Measurements from ENCODE around the gene ACVR2A. TPM values are rescaled to one million over a fixed set of nuclear protein-coding genes. Genes with fewer than 3 reads are reported as not detected.
A peak's percentile ranks its signal among the peaks of the same experiment; 100 is the strongest.

Gene ACVR2A
- total RNA-seq, 1 donor from 2014 or later = 22.9 TPM

- H3K27me3 Mint-ChIP-seq (ENCODE audit: unreplicated experiment) = no peaks in the 10 kb centered on the region
- no peak for TF ChIP-seq CTCF (IDR thresholded peaks at IDR 0.05; ENCODE audit: unreplicated experiment)
- DNase-seq (ENCODE audit: low spot score) = no peak
- H3K36me3 Mint-ChIP-seq (ENCODE audit: low read depth, unreplicated experiment) = no peaks in the 10 kb centered on the region
- H3K4me1 Mint-ChIP-seq (ENCODE audit: unreplicated experiment) = no peaks in the 10 kb centered on the region
- no peaks in the 10 kb centered on the region for H3K9me3 Mint-ChIP-seq (ENCODE audit: unreplicated experiment)
- H3K27ac Mint-ChIP-seq (ENCODE audit: unreplicated experiment) = no peak overlapping the region
- H3K4me3 Mint-ChIP-seq (ENCODE audit: unreplicated experiment) = no peak overlapping the region
These were observed 94.5 kb downstream of the ACVR2A start for GRCh38 chr2:147939313-147939712.

- no peak overlapping the region for H3K4me3 Mint-ChIP-seq (ENCODE audit: unreplicated experiment)
- H3K9me3 Mint-ChIP-seq (ENCODE audit: unreplicated experiment) = no peaks in the 10 kb centered on the region
- no peaks in the 10 kb centered on the region for H3K4me1 Mint-ChIP-seq (ENCODE audit: unreplicated experiment)
- no peak for TF ChIP-seq CTCF (IDR thresholded peaks at IDR 0.05; ENCODE audit: unreplicated experiment)
- H3K27me3 Mint-ChIP-seq (ENCODE audit: unreplicated experiment) = peaks cover 3% of the 10 kb centered on the region
- H3K36me3 Mint-ChIP-seq (ENCODE audit: low read depth, unreplicated experiment) = no peaks in the 10 kb centered on the region
- peak; percentile 13 for DNase-seq (ENCODE audit: low spot score)
- no peak overlapping the region for H3K27ac Mint-ChIP-seq (ENCODE audit: unreplicated experiment)
These were observed 100.8 kb downstream of the ACVR2A start for GRCh38 chr2:147945660-147946059.

- no peak overlapping the region for H3K27ac Mint-ChIP-seq (ENCODE audit: unreplicated experiment)
- no peaks in the 10 kb centered on the region for H3K4me1 Mint-ChIP-seq (ENCODE audit: unreplicated experiment)
- peaks cover 2% of the 10 kb centered on the region for H3K27me3 Mint-ChIP-seq (ENCODE audit: unreplicated experiment)
- no peak for DNase-seq (ENCODE audit: low spot score)
- TF ChIP-seq CTCF (IDR thresholded peaks at IDR 0.05; ENCODE audit: unreplicated experiment) = no peak
- H3K36me3 Mint-ChIP-seq (ENCODE audit: low read depth, unreplicated experiment) = no peaks in the 10 kb centered on the region
- H3K4me3 Mint-ChIP-seq (ENCODE audit: unreplicated experiment) = no peak overlapping the region
- no peaks in the 10 kb centered on the region for H3K9me3 Mint-ChIP-seq (ENCODE audit: unreplicated experiment)
These were observed 107.3 kb downstream of the ACVR2A start for GRCh38 chr2:147952118-147952517.

- Mint-ChIP-seq H3K4me3 (ENCODE audit: unreplicated experiment) (no peak overlapping the region), H3K4me1 (ENCODE audit: unreplicated experiment) (peaks cover 3% of the 10 kb centered on the region), H3K27ac (ENCODE audit: unreplicated experiment) (no peak overlapping the region), H3K36me3 (ENCODE audit: low read depth, unreplicated experiment) (peaks cover 7% of the 10 kb centered on the region), H3K27me3 (ENCODE audit: unreplicated experiment) (peaks cover 2% of the 10 kb centered on the region), H3K9me3 (ENCODE audit: unreplicated experiment) (no peaks in the 10 kb centered on the region)
- no peak for TF ChIP-seq CTCF (IDR thresholded peaks at IDR 0.05; ENCODE audit: unreplicated experiment)
- no peak for DNase-seq (ENCODE audit: low spot score)
These were observed 123.7 kb downstream of the ACVR2A start for GRCh38 chr2:147968571-147968970.

GRCh38 chr2:147976102-147976501, 131.3 kb downstream of the ACVR2A start:
- Mint-ChIP-seq H3K27me3 (ENCODE audit: unreplicated experiment) (no peaks in the 10 kb centered on the region), H3K9me3 (ENCODE audit: unreplicated experiment) (no peaks in the 10 kb centered on the region), H3K36me3 (ENCODE audit: low read depth, unreplicated experiment) (no peaks in the 10 kb centered on the region), H3K4me3 (ENCODE audit: unreplicated experiment) (no peak overlapping the region), H3K27ac (ENCODE audit: unreplicated experiment) (no peak overlapping the region), H3K4me1 (ENCODE audit: unreplicated experiment) (peaks cover 9% of the 10 kb centered on the region)
- TF ChIP-seq CTCF (IDR thresholded peaks at IDR 0.05; ENCODE audit: unreplicated experiment) = no peak
- no peak for DNase-seq (ENCODE audit: low spot score)
